Lung (tissue), 12 donors: ENCODE measurements around the gene PELI2. TPM values are rescaled to one million over a fixed set of nuclear protein-coding genes. Genes with fewer than 3 reads are reported as not detected.

Experiments
- ATAC-seq: fragments of 200-7000 bp; cut with Tn5 transposase; one replicate; pipeline ENCODE4 v1.9.1; 2020; ENCODE audit warnings: moderate number of reproducible peaks; ENCODE audit not compliant: insufficient read depth, low FRiP score
- DNase-seq, 3 donors: peaks; one replicate each; pipeline ENCODE4 v3.0.0-alpha.2; 2013 to 2017
- H3K27ac ChIP-seq, 2 donors: one replicate each; pipeline ENCODE4 v1.5.1; 2013; ENCODE audit warnings: mild to moderate bottlenecking in 2 of 2, moderate library complexity in 2 of 2, control low read depth in 1 of 2, inconsistent platforms in 1 of 2, low read depth in 1 of 2, low read length in 1 of 2
- H3K27me3 ChIP-seq, 3 donors: one replicate each; pipeline ENCODE4 v1.5.1; 2013; ENCODE audit warnings: low read length in 2 of 3; ENCODE audit not compliant: control insufficient read depth in 3 of 3, insufficient read depth in 3 of 3
- H3K36me3 ChIP-seq, 4 donors: one replicate each; pipeline ENCODE4 v1.5.1; 2013; ENCODE audit warnings: low read length in 4 of 4, mild to moderate bottlenecking in 1 of 4, moderate library complexity in 1 of 4; ENCODE audit not compliant: control insufficient read depth in 4 of 4, insufficient read depth in 4 of 4
- H3K4me1 ChIP-seq, 5 donors: one replicate each; pipeline ENCODE4 v1.5.1; 2013; ENCODE audit warnings: low read length in 5 of 5, mild to moderate bottlenecking in 2 of 5, moderate library complexity in 1 of 5; ENCODE audit not compliant: control insufficient read depth in 5 of 5, insufficient read depth in 5 of 5
- H3K4me3 ChIP-seq: one replicate; pipeline ENCODE4 v1.5.1; 2013; ENCODE audit warnings: mild to moderate bottlenecking, control low read depth, moderate library complexity
- H3K9ac ChIP-seq, 2 donors: one replicate each; pipeline ENCODE4 v1.5.1; 2013; ENCODE audit warnings: low read length in 2 of 2, control low read depth in 1 of 2; ENCODE audit not compliant: insufficient read depth in 1 of 2
- H3K9me3 ChIP-seq, 4 donors: one replicate each; pipeline ENCODE4 v1.5.1; 2013; ENCODE audit warnings: low read length in 3 of 4, mild to moderate bottlenecking in 1 of 4, moderate library complexity in 1 of 4; ENCODE audit not compliant: control insufficient read depth in 4 of 4, insufficient read depth in 3 of 4
- CTCF ChIP-seq: IDR thresholded peaks from 2 replicates; pipeline ENCODE4 v1.5.1; 2012; ENCODE audit warnings: mild to moderate bottlenecking; ENCODE audit errors: control extremely low read depth, extremely low read depth
- WGBS, 2 donors: extraction: QIAGEN DNeasy Blood & Tissue Kit; methylation state at CpG; one replicate each; pipeline ENCODE4 v1.1.7; 2013; 5-methylcytosine and 5-hydroxymethylcytosine counted together
- polyA plus RNA-seq, 2 donors: library from polyadenylated mRNA; stranded (reverse); fragments of 200-250 nt; gene quantifications; one replicate each; pipeline ENCODE4 v1.2.1, GENCODE V29; 2013
- total RNA-seq, 2 donors: library from RNA; depleted of rRNA in 1 of 2; stranded (reverse); fragments of >200 nt in 1 of 2; gene quantifications; one replicate each; pipeline ENCODE4 v1.2.1, GENCODE V29; 2014 to 2021
- donor health status: control.
- donor health status: control.
- donor health status: Bipolar disorder and iron deficiency.
- donor health status: healthy.
- donor health status: DM: yes; HTN: yes; CAD: no.

Gene PELI2
- total and polyA plus RNA-seq, 4 donors: 3.8 to 21.1 (median 8.5) TPM

- ATAC-seq (no peak), DNase-seq (no peak)
- no peaks in the 10 kb centered on the region for H3K27me3 ChIP-seq
- H3K4me1 ChIP-seq: peaks cover 5 to 16% (median 8%) of the 10 kb centered on the region in 5 donors
- 81 to 91% methylated on average over 2 of the region's 2 CpGs for WGBS, 2 donors
- no peaks in the 10 kb centered on the region for H3K9me3 ChIP-seq
- no peaks in the 10 kb centered on the region for H3K36me3 ChIP-seq
- no peak overlapping the region for H3K4me3 ChIP-seq
- no peak overlapping the region for H3K27ac ChIP-seq
- H3K9ac ChIP-seq: no peak overlapping the region
- TF ChIP-seq CTCF: no peak
Observed at GRCh38 chr14:56211844-56212243, 93.6 kb downstream of the PELI2 start.

- no peaks in the 10 kb centered on the region for H3K9me3 ChIP-seq
- no peak overlapping the region for H3K27ac ChIP-seq
- ATAC-seq: no peak
- peaks cover 10 to 22% (median 13%) of the 10 kb centered on the region in 5 donors for H3K4me1 ChIP-seq
- no peak overlapping the region for H3K4me3 ChIP-seq
- TF ChIP-seq CTCF: no peak
- no peak overlapping the region for H3K9ac ChIP-seq
- 67 to 79% methylated on average over 2 of the region's 2 CpGs for WGBS, 2 donors
- DNase-seq: no peak
- no peaks in the 10 kb centered on the region for H3K36me3 ChIP-seq
- no peaks in the 10 kb centered on the region for H3K27me3 ChIP-seq
Observed at GRCh38 chr14:56212521-56212920, 94.3 kb downstream of the PELI2 start.

- Histone ChIP-seq H3K27me3 (no peaks in the 10 kb centered on the region), H3K4me3 (no peak overlapping the region), H3K27ac (no peak overlapping the region), H3K36me3 (no peaks in the 10 kb centered on the region), H3K4me1 (peaks cover 10 to 29% (median 13%) of the 10 kb centered on the region in 5 donors), H3K9me3 (no peaks in the 10 kb centered on the region), H3K9ac (no peak overlapping the region)
- DNase-seq (no peak), ATAC-seq (no peak)
- WGBS, 2 donors: 90 to 98% methylated on average over 1 of the region's 1 CpG
- TF ChIP-seq CTCF: no peak
Observed at GRCh38 chr14:56213306-56213705, 95.1 kb downstream of the PELI2 start.

- ATAC-seq (no peak), DNase-seq (no peak)
- Histone ChIP-seq H3K36me3 (no peaks in the 10 kb centered on the region), H3K4me3 (no peak overlapping the region), H3K9ac (no peak overlapping the region), H3K9me3 (peaks cover 0 to 1% (median 0%) of the 10 kb centered on the region in 4 donors), H3K27me3 (no peaks in the 10 kb centered on the region), H3K27ac (no peak overlapping the region), H3K4me1 (peaks cover 14 to 42% (median 18%) of the 10 kb centered on the region in 5 donors)
- 83 to 92% methylated on average over 3 of the region's 3 CpGs for WGBS, 2 donors
- TF ChIP-seq CTCF: no peak
Observed at GRCh38 chr14:56215180-56215579, 97.0 kb downstream of the PELI2 start.
